ENCODE results near the gene TIA1.
"Not testable (repeated sequence)": the region's sequence is repeated elsewhere in the genome, so short reads cannot be mapped to it uniquely, and the experiment has no call there.

Gene TIA1

GRCh38 chr2:70248181-70248847, at the start of gene TIA1:
TSS of gene TIA1 (minus strand) at chr2:70248628. CDS start at chr2:70248430, 198 bp downstream.
- TF ChIP-seq, protein P1, sequence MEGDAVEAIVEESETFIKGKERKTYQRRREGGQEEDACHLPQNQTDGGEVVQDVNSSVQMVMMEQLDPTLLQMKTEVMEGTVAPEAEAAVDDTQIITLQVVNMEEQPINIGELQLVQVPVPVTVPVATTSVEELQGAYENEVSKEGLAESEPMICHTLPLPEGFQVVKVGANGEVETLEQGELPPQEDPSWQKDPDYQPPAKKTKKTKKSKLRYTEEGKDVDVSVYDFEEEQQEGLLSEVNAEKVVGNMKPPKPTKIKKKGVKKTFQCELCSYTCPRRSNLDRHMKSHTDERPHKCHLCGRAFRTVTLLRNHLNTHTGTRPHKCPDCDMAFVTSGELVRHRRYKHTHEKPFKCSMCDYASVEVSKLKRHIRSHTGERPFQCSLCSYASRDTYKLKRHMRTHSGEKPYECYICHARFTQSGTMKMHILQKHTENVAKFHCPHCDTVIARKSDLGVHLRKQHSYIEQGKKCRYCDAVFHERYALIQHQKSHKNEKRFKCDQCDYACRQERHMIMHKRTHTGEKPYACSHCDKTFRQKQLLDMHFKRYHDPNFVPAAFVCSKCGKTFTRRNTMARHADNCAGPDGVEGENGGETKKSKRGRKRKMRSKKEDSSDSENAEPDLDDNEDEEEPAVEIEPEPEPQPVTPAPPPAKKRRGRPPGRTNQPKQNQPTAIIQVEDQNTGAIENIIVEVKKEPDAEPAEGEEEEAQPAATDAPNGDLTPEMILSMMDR (IDR thresholded peaks at IDR 0.05; ENCODE audit: low read depth, low read length, poor library complexity, severe bottlenecking), result no peak
- TF ChIP-seq EZH2phosphoT487 (IDR thresholded peaks at IDR 0.05; ENCODE audit: borderline replicate concordance, low read length), result no peak
- Histone ChIP-seq H3K9me3 (ENCODE audit: control insufficient read depth, insufficient read depth, low read length) (no peaks in the 10 kb centered on the region), H4K20me1 (ENCODE audit: control insufficient read depth, insufficient read depth, low read depth, low read length) (no peaks in the 10 kb centered on the region), H3K4me2 (ENCODE audit: low read length) (peak within 1 kb of the TSS; percentile 69), H3K9me2 (replicated peaks; ENCODE audit: control insufficient read depth, low read length) (no peaks in the 10 kb centered on the region), H3K36me3 (ENCODE audit: control insufficient read depth, low read length) (peaks cover 34% of the 10 kb centered on the region), H3K27me3 (ENCODE audit: control insufficient read depth, low read length) (no peaks in the 10 kb centered on the region), H3K4me3 (ENCODE audit: low read length) (peak within 1 kb of the TSS; percentile 94), H3K79me2 (ENCODE audit: control insufficient read depth, low read length) (peaks cover 51% of the 10 kb centered on the region), H3F3A (ENCODE audit: control insufficient read depth, insufficient read depth) (peaks cover 7% of the 10 kb centered on the region; the same call in 1 of the 2 replicates), H3K4me1 (ENCODE audit: control insufficient read depth, low read length) (peaks cover 32% of the 10 kb centered on the region), H3K27ac (ENCODE audit: low read depth, low read length) (peak within 1 kb of the TSS; percentile 80)

DNA sequence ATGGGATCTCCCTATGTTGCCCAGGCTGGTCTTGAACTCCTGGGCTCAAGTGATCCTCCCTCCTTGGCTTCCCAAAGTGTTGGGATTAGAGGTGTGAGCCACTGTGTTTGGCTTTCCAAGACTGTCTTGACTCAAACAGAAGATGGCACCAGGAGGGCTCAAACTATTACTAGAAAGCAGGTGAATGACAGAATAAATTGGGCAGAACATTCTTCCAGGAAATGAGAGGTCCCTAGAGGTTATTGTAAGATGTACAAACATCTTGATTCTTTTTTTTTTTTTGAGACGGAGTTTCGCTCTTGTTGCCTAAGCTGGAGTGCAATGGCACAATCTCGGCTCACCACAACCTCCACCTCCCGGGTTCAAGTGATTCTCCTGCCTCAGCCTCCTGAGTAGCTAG, 49.4 kb upstream of the TIA1 start:
- Histone ChIP-seq H3K36me3 (ENCODE audit: control insufficient read depth, low read length) (peaks cover 40% of the 10 kb centered on the region), H3K4me1 (ENCODE audit: control insufficient read depth, low read length) (peaks cover 16% of the 10 kb centered on the region), H3K79me2 (ENCODE audit: control insufficient read depth, low read length) (peaks cover 33% of the 10 kb centered on the region), H3F3A (ENCODE audit: control insufficient read depth, insufficient read depth) (peaks cover 17% of the 10 kb centered on the region)
- H3K9me2 ChIP-seq (replicated peaks; ENCODE audit: control insufficient read depth, low read length); H3K27ac ChIP-seq (ENCODE audit: low read depth, low read length); H3K4me3 ChIP-seq (ENCODE audit: low read length); H4K20me1 ChIP-seq (ENCODE audit: control insufficient read depth, insufficient read depth, low read depth, low read length); H3K9me3 ChIP-seq (ENCODE audit: control insufficient read depth, insufficient read depth, low read length); H3K4me2 ChIP-seq (ENCODE audit: low read length); H3K27me3 ChIP-seq (ENCODE audit: control insufficient read depth, low read length): not testable (repeated sequence)

- TF ChIP-seq, protein P1 (IDR thresholded peaks at IDR 0.05; ENCODE audit: low read depth, low read length, poor library complexity, severe bottlenecking), result no peak
- TF ChIP-seq EZH2phosphoT487 (IDR thresholded peaks at IDR 0.05; ENCODE audit: borderline replicate concordance, low read length), result no peak
- H3K9me3 ChIP-seq (ENCODE audit: control insufficient read depth, insufficient read depth, low read length), result no peaks in the 10 kb centered on the region
- peaks cover 89% of the 10 kb centered on the region for H3K36me3 ChIP-seq (ENCODE audit: control insufficient read depth, low read length)
- H3K9me2 ChIP-seq (replicated peaks; ENCODE audit: control insufficient read depth, low read length), result no peaks in the 10 kb centered on the region
- H3K4me2 ChIP-seq (ENCODE audit: low read length), result no peak overlapping the region
- H3K27me3 ChIP-seq (ENCODE audit: control insufficient read depth, low read length), result no peaks in the 10 kb centered on the region
- peaks cover 62% of the 10 kb centered on the region for H3K79me2 ChIP-seq (ENCODE audit: control insufficient read depth, low read length)
- H3K4me3 ChIP-seq (ENCODE audit: low read length), result no peak overlapping the region
- H3K27ac ChIP-seq (ENCODE audit: low read depth, low read length), result no peak overlapping the region
- peaks cover 21% of the 10 kb centered on the region for H3F3A ChIP-seq (ENCODE audit: control insufficient read depth, insufficient read depth)
- no peaks in the 10 kb centered on the region for H3K4me1 ChIP-seq (ENCODE audit: control insufficient read depth, low read length)
- H4K20me1 ChIP-seq (ENCODE audit: control insufficient read depth, insufficient read depth, low read depth, low read length), result 0 out of 2 replicates have a peak, but pooled peaks cover 3% of the 10 kb centered on the region
These were observed 35.2 kb upstream of the TIA1 start for GRCh38 chr2:70283500-70284191.

GRCh38 chr2:70282439-70282838, 34.0 kb upstream of the TIA1 start:
- Histone ChIP-seq H3K79me2 (ENCODE audit: control insufficient read depth, low read length) (peaks cover 50% of the 10 kb centered on the region), H3F3A (ENCODE audit: control insufficient read depth, insufficient read depth) (peaks cover 23% of the 10 kb centered on the region), H3K4me3 (ENCODE audit: low read length) (no peak overlapping the region), H3K9me3 (ENCODE audit: control insufficient read depth, insufficient read depth, low read length) (no peaks in the 10 kb centered on the region), H3K4me1 (ENCODE audit: control insufficient read depth, low read length) (no peaks in the 10 kb centered on the region), H3K4me2 (ENCODE audit: low read length) (no peak overlapping the region), H3K27me3 (ENCODE audit: control insufficient read depth, low read length) (no peaks in the 10 kb centered on the region), H3K9me2 (replicated peaks; ENCODE audit: control insufficient read depth, low read length) (no peaks in the 10 kb centered on the region), H3K27ac (ENCODE audit: low read depth, low read length) (no peak overlapping the region), H4K20me1 (ENCODE audit: control insufficient read depth, insufficient read depth, low read depth, low read length) (0 out of 2 replicates have a peak, but pooled peaks cover 3% of the 10 kb centered on the region), H3K36me3 (ENCODE audit: control insufficient read depth, low read length) (peaks cover 87% of the 10 kb centered on the region)
- TF ChIP-seq EZH2phosphoT487 (IDR thresholded peaks at IDR 0.05; ENCODE audit: borderline replicate concordance, low read length), result no peak
- TF ChIP-seq, protein P1 (IDR thresholded peaks at IDR 0.05; ENCODE audit: low read depth, low read length, poor library complexity, severe bottlenecking), result no peak
